ENCODE data around the gene TAF11L6. TPM values are rescaled to one million over a fixed set of nuclear protein-coding genes. Genes with fewer than 3 reads are reported as not detected.
"Not testable (repeated sequence)": the region's sequence is repeated elsewhere in the genome, so short reads cannot be mapped to it uniquely, and the experiment has no call there.

Gene TAF11L6
- total RNA-seq: not detected

GRCh38 chr5:17528369-17528768 lies at the start of gene TAF11L6:
TAF11L6 (plus strand) TSS chr5:17528669.
- H3K27me3 Mint-ChIP-seq; CTCF ChIA-PET; POLR2A ChIA-PET; H3K9me3 Mint-ChIP-seq; H3K27ac Mint-ChIP-seq; H3K36me3 Mint-ChIP-seq (ENCODE audit: low read depth); H3K4me3 Mint-ChIP-seq; H3K4me1 Mint-ChIP-seq; DNase-seq: not testable (repeated sequence)

- Mint-ChIP-seq H3K4me1 (no peaks in the 10 kb centered on the region), H3K27ac (no peak overlapping the region), H3K27me3 (no peaks in the 10 kb centered on the region), H3K4me3 (no peak overlapping the region), H3K9me3 (peaks cover 3% of the 10 kb centered on the region), H3K36me3 (ENCODE audit: low read depth) (no peaks in the 10 kb centered on the region)
- no peak for DNase-seq
- CTCF ChIA-PET: no interaction called here
- POLR2A ChIA-PET: no interaction called here
Measured at GRCh38 chr5:17481378-17481777, 47.1 kb upstream of the TAF11L6 start.

DNA sequence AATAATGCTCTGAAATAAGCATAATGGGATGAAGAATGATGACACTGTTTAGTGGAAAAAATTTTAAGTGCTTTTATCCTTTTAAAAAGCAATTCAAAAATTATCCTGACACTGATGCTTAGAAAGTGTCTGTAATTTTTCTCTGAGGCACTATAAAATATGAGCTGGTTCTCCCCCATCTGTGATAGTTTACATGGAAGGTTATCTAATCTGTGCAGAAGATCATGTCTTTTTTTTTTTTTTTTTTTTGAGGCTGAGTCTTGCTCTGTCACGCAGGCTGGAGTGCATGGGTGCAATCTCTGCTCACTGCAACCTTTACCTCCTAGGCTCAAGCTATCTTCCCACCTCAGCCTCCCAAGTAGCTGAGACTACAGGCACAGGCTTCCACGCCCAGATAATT lies 45.7 kb upstream of the TAF11L6 start:
- ChIA-PET POLR2A (no interaction called here), CTCF (no interaction called here)
- Mint-ChIP-seq H3K9me3 (peaks cover 3% of the 10 kb centered on the region), H3K27me3 (no peaks in the 10 kb centered on the region), H3K4me1 (no peaks in the 10 kb centered on the region), H3K4me3 (no peak overlapping the region), H3K36me3 (ENCODE audit: low read depth) (no peaks in the 10 kb centered on the region), H3K27ac (no peak overlapping the region)
- no peak for DNase-seq

DNA sequence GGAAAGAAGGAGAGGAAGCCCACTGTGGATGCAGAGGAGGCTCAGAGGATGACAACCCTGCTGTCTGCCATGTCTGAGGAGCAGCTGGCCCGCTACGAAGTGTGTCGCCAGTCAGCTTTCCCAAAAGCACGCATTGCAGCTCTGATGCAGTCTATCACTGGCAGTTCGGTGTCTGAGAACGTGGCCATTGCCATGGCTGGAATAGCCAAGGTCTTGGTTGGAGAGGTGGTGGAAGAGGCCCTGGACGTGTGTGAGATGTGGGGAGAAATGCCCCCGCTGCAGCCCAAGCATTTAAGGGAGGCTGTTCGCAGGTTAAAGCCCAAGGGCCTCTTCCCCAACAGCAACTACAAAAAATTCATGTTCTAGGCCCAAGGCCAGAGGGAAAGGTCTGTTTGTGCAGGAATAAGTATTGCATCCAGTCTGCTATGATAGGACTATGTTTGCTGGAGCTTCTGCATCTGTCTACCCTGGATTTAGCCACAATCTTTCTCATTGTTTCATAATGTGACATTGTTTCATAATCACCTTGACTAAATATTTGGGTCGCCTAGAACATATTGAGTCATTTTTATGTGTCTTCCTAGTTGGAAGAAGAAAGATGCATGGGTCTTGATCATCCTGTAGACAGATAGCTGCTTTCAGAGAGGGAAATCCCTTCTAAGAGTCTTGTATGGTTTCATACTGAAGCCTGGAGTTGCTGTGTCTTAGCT lies 41.9 kb upstream of the TAF11L6 start:
- CTCF ChIA-PET; H3K27me3 Mint-ChIP-seq; H3K9me3 Mint-ChIP-seq; DNase-seq; H3K36me3 Mint-ChIP-seq (ENCODE audit: low read depth); H3K4me3 Mint-ChIP-seq; H3K27ac Mint-ChIP-seq; H3K4me1 Mint-ChIP-seq: not testable (repeated sequence)
- POLR2A ChIA-PET: interaction anchor here (0.6 kb wide), 1 partner anchor 67 kb away, joined by 3 read pairs; no protein-coding TSS in a partner anchor

- Mint-ChIP-seq H3K9me3 (peaks cover 2% of the 10 kb centered on the region), H3K4me3 (no peak overlapping the region)
- POLR2A ChIA-PET: no interaction called here
Measured at GRCh38 chr5:17487174-17487512, 41.3 kb upstream of the TAF11L6 start.

DNA sequence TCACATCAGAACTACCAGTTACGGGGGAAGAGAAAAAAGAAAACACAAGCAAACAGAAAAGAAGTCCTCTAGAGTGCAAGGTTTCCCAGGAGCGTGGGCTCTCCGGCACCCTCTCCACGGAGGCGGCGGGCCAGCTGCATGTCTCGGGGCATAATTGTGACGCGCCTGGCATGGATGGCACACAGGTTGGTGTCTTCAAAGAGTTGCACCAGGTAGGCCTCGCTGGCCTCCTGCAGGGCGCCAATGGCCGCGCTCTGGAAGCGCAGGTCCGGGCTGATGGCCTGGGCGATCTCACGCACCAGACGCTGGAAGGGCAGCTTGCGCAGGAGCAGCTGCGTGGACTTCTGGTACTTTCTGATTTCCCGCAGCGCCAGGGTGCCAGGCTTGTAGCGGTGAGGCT lies 37.2 kb upstream of the TAF11L6 start:
- H3K36me3 Mint-ChIP-seq (ENCODE audit: low read depth); H3K9me3 Mint-ChIP-seq; H3K27ac Mint-ChIP-seq; DNase-seq; H3K27me3 Mint-ChIP-seq; POLR2A ChIA-PET; H3K4me3 Mint-ChIP-seq; H3K4me1 Mint-ChIP-seq: not testable (repeated sequence)
- CTCF ChIA-PET: interaction anchor here (1.0 kb wide), 1 partner anchor 29 kb away, joined by 5 read pairs; no protein-coding TSS in a partner anchor

More at GRCh38 chr5:17487174-17487512, 41.3 kb upstream of the TAF11L6 start:
- CTCF ChIA-PET: no interaction called here
- DNase-seq: no peak
- Mint-ChIP-seq H3K27me3 (no peaks in the 10 kb centered on the region), H3K4me1 (no peaks in the 10 kb centered on the region), H3K36me3 (ENCODE audit: low read depth) (no peaks in the 10 kb centered on the region), H3K27ac (no peak overlapping the region)

DNA sequence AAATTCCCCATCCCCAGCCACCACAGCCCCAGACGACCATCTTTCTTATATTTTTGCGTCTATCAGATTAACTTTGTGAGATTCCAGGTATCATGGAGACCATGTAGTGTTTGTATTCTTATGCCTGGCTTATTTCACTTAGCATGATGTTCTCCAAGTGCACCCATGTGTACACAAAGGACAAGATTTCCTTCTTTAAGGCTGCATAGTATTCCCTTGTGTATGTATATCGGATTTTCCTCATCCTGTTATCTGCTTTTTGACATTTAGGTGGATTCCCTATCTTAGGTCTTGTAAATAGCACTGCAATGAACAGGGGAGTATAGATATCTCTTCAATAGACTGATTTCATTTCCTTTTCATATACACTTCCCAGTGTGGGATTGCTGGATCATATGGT lies 35.7 kb upstream of the TAF11L6 start:
- ChIA-PET CTCF (no interaction called here), POLR2A (no interaction called here)
- Mint-ChIP-seq H3K36me3 (ENCODE audit: low read depth) (no peaks in the 10 kb centered on the region), H3K27ac (no peak overlapping the region), H3K27me3 (no peaks in the 10 kb centered on the region), H3K4me3 (no peak overlapping the region), H3K9me3 (peaks cover 2% of the 10 kb centered on the region), H3K4me1 (no peaks in the 10 kb centered on the region)
- no peak for DNase-seq

DNA sequence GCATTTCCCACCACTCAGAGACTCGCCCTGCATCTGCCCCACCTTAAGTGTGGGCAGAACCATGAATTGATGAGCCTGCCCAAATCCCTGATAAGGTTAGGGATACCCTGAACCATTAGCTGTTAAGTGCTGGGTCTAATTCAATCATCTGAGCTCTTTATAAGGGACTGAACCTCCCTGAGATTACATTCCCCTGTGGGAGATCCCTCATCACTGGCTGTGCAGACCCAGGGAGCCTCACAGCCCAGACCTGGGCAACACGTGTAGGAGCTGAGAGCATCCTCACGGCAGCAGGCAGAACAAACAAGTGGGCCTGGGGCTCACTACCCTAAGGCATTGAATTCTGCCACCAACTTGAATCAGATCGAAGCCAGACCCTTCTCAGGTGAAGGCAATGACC lies 31.0 kb upstream of the TAF11L6 start:
- H3K36me3 Mint-ChIP-seq (ENCODE audit: low read depth): no peaks in the 10 kb centered on the region
- no peak overlapping the region for H3K27ac Mint-ChIP-seq
- no peaks in the 10 kb centered on the region for H3K4me1 Mint-ChIP-seq
- POLR2A ChIA-PET: no interaction called here
- CTCF ChIA-PET: no interaction called here
- H3K9me3 Mint-ChIP-seq: no peaks in the 10 kb centered on the region
- DNase-seq: no peak
- no peaks in the 10 kb centered on the region for H3K27me3 Mint-ChIP-seq
- H3K4me3 Mint-ChIP-seq: no peak overlapping the region

GRCh38 chr5:17497931-17498330 lies 30.5 kb upstream of the TAF11L6 start, which contains the start of gene TAF11L2:
TAF11L2 (plus strand) TSS chr5:17498231.
- POLR2A ChIA-PET; H3K36me3 Mint-ChIP-seq (ENCODE audit: low read depth); H3K4me3 Mint-ChIP-seq; H3K4me1 Mint-ChIP-seq; CTCF ChIA-PET; H3K27ac Mint-ChIP-seq; H3K27me3 Mint-ChIP-seq; DNase-seq; H3K9me3 Mint-ChIP-seq: not testable (repeated sequence)

DNA sequence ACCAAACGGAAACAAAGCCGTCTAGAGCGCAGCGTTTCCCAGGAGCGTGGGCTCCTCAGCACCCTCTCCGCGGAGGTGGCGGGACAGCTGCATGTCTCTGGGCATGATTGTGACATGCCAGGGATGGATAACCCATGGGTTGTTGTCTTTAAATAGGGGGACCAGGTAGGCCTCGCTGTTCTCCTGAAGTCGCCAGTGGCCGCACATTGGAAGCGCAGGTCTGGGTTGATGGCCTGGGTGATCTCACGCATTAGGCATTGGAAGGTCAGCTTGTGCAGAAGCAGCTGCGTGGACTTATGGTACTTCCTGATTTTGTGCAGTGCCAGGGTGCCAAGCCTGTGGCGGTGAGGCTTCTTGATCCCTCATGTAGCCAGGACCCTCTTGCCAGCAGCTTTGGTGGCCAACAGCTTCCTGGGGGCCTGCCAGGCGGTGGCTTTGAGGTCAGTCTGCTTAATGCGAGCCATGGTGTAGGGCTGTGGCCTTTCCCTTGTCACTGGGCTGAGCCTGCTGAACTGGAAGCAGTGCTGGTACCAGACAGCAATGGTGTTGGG lies 16.6 kb upstream of the TAF11L6 start:
- Mint-ChIP-seq H3K27ac (no peak overlapping the region), H3K4me1 (no peaks in the 10 kb centered on the region), H3K27me3 (no peaks in the 10 kb centered on the region), H3K4me3 (no peak overlapping the region), H3K36me3 (ENCODE audit: low read depth) (no peaks in the 10 kb centered on the region), H3K9me3 (no peaks in the 10 kb centered on the region)
- POLR2A ChIA-PET: no interaction called here
- DNase-seq: no peak
- CTCF ChIA-PET: no interaction called here

DNA sequence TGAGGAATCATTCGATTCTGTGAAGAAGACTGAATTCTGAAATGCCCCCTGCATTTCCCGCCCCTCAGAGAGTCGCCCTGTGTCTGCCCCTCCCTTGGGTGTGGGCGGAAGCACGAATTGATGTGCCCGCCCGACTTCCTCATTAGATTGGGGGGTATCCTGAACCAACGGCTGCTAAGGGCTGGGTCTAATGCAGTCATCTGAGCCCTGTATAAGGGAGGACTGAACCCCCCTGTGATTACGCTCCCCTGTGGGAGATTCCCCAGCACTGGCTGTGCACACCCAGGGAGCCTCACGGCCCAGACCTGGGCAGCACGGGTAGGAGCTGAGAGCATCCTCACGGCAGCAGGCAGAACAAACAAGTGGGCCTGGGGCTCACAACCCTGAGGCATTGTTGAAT lies 10.9 kb upstream of the TAF11L6 start:
- POLR2A ChIA-PET; DNase-seq; H3K4me1 Mint-ChIP-seq; H3K4me3 Mint-ChIP-seq; CTCF ChIA-PET; H3K36me3 Mint-ChIP-seq (ENCODE audit: low read depth); H3K27ac Mint-ChIP-seq; H3K27me3 Mint-ChIP-seq; H3K9me3 Mint-ChIP-seq: not testable (repeated sequence)

GRCh38 chr5:17518067-17518466 lies 10.4 kb upstream of the TAF11L6 start, which contains the start of gene TAF11L3:
TAF11L3 (plus strand) TSS chr5:17518367.
- H3K9me3 Mint-ChIP-seq; CTCF ChIA-PET; H3K27ac Mint-ChIP-seq; H3K27me3 Mint-ChIP-seq; H3K4me3 Mint-ChIP-seq; DNase-seq; H3K36me3 Mint-ChIP-seq (ENCODE audit: low read depth); H3K4me1 Mint-ChIP-seq; POLR2A ChIA-PET: not testable (repeated sequence)

DNA sequence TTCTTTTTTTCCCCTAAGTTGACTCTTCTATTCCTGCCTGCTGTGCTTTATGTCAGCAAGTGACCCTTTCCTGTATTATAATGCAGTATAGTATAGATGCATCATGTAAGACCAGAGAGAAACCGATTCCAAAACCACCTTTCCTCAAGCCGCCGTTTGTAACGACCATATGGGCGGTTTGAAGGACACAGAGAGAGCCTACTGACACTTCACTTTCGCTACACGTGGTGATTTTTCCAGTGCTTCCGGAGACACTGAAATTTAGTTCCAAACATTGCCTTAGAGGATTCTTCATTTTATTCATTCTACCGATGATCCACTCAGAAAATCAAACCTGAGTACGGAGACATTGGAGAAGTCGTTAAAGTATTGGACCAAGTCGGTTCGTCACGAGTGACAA lies 9.0 kb upstream of the TAF11L6 start:
- H3K27me3 Mint-ChIP-seq; H3K9me3 Mint-ChIP-seq; POLR2A ChIA-PET; H3K4me1 Mint-ChIP-seq; H3K36me3 Mint-ChIP-seq (ENCODE audit: low read depth); H3K4me3 Mint-ChIP-seq; H3K27ac Mint-ChIP-seq; CTCF ChIA-PET: not testable (repeated sequence)
- peak; percentile 40 for DNase-seq

DNA sequence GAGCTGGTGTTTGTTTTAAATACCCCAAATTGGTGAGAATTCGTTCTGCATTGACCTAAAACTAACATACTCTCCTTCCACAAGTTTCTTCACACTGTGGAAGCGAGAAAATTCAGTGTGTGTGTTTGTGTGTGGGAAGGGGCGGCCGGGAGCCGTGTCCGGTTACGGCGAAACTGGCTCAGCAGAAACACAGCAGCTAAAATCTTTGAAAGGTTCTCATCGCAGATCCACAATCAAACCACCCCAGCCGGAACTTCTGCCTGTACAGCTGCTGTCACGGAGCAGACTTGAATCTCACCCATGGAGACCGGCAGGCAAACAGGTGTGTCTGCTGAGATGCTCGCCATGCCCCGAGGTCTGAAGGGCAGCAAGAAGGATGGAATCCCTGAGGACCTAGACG lies 7.0 kb upstream of the TAF11L6 start, which contains the start of gene TAF11L4:
TAF11L4 (plus strand) TSS at position 301 of the 400 bp plus-strand sequence.
- H3K27me3 Mint-ChIP-seq; H3K9me3 Mint-ChIP-seq; POLR2A ChIA-PET; DNase-seq; H3K4me3 Mint-ChIP-seq; CTCF ChIA-PET; H3K27ac Mint-ChIP-seq; H3K36me3 Mint-ChIP-seq (ENCODE audit: low read depth); H3K4me1 Mint-ChIP-seq: not testable (repeated sequence)

Data from activated CD4-positive, alpha-beta T cell treated with anti-CD3 and anti-CD28 coated beads, Interleukin-2, amount 10 ng/mL, durations not matched to agents 7 days and 5 days (primary cell).